GM18520 (cell line): ENCODE measurements around the gene CDK14.

Source experiments
- ATAC-seq: cut with Tn5 transposase; IDR thresholded peaks from one replicate; pipeline ENCODE4 v1.9.1; 2021; ENCODE audit not compliant: unreplicated experiment

Gene CDK14

GRCh38 chr7:90834771-90835170, 238.7 kb downstream of the CDK14 start:
- ATAC-seq, result no peak

GRCh38 chr7:90835861-90836260, 239.7 kb downstream of the CDK14 start:
- ATAC-seq, result no peak

GRCh38 chr7:90836937-90837336, 240.8 kb downstream of the CDK14 start:
- no peak for ATAC-seq

GRCh38 chr7:90838799-90839198, 242.7 kb downstream of the CDK14 start:
- ATAC-seq, result no peak

- no peak for ATAC-seq
Measured at GRCh38 chr7:90839316-90839715, 243.2 kb downstream of the CDK14 start.

- no peak for ATAC-seq
Measured at GRCh38 chr7:90839727-90840291, 243.7 kb downstream of the CDK14 start.

GRCh38 chr7:90841759-90842429, 245.8 kb downstream of the CDK14 start:
- ATAC-seq, result no peak

- ATAC-seq, result no peak
Measured at GRCh38 chr7:90842430-90842788, 246.3 kb downstream of the CDK14 start.

- ATAC-seq, result no peak
Measured at GRCh38 chr7:90843472-90843871, 247.4 kb downstream of the CDK14 start.

GRCh38 chr7:90844421-90844820, 248.3 kb downstream of the CDK14 start:
- ATAC-seq, result no peak

GRCh38 chr7:90846192-90846591, 250.1 kb downstream of the CDK14 start:
- no peak for ATAC-seq

- ATAC-seq, result no peak
Measured at GRCh38 chr7:90850066-90850465, 253.9 kb downstream of the CDK14 start.

- ATAC-seq, result no peak
Measured at GRCh38 chr7:90850471-90850870, 254.3 kb downstream of the CDK14 start.

- ATAC-seq, result peak; percentile 53
Measured at GRCh38 chr7:90853205-90853604, 257.1 kb downstream of the CDK14 start.

- no peak for ATAC-seq
Measured at GRCh38 chr7:90856351-90857070, 260.4 kb downstream of the CDK14 start.

GRCh38 chr7:90857603-90858002, 261.5 kb downstream of the CDK14 start:
- ATAC-seq, result no peak

GRCh38 chr7:90858546-90858945, 262.4 kb downstream of the CDK14 start:
- peak; percentile 73 for ATAC-seq

GRCh38 chr7:90859521-90859920, 263.4 kb downstream of the CDK14 start:
- ATAC-seq, result no peak

- ATAC-seq, result no peak
Measured at GRCh38 chr7:90864088-90864487, 268.0 kb downstream of the CDK14 start.

- no peak for ATAC-seq
Measured at GRCh38 chr7:90869335-90869734, 273.2 kb downstream of the CDK14 start.

GRCh38 chr7:90876701-90877100, 280.6 kb downstream of the CDK14 start:
- ATAC-seq, result no peak

- ATAC-seq, result peak; percentile 57
Measured at GRCh38 chr7:90877201-90877600, 281.1 kb downstream of the CDK14 start.
